H1 (cell line): ENCODE measurements around the gene FCRLA. TPM values are rescaled to one million over a fixed set of nuclear protein-coding genes. Genes with fewer than 3 reads are reported as not detected.

ENCODE experiments used
- CTCF ChIA-PET: fragments of 300-600 bp; sonication (Branson Sonifier 250); formaldehyde crosslinking; loops from one replicate; lab custom pipeline; 2021; ENCODE audit not compliant: partially characterized antibody; lab: Charles Lee
- POLR2A ChIA-PET: fragments of 300-600 bp; sonication (Branson Sonifier 250); formaldehyde crosslinking; loops from one replicate; lab custom pipeline; 2021; ENCODE audit warnings: inconsistent platforms; ENCODE audit not compliant: partially characterized antibody; lab: Charles Lee
- DNase-seq, 2 experiments: peaks; one replicate each; pipeline versions ENCODE4 v3.0.0 to v3.0.0-alpha.2; 2010 to 2022; ENCODE audit warnings: low spot score in 2 of 2, low read depth in 1 of 2, mixed read lengths in 1 of 2
- FAIRE-seq: peaks from 2 replicates; lab custom pipeline; 2011; peaks lifted over from hg19 to GRCh38; lab: Jason Lieb, UNC
- H2AFZ ChIP-seq: 2 replicates; pipeline ENCODE4 v1.8.1; 2012; ENCODE audit warnings: low read length, inconsistent platforms
- H2AK5ac ChIP-seq: 2 replicates; pipeline ENCODE4 v1.6.1; 2013; ENCODE audit warnings: low read depth, low read length
- H2BK120ac ChIP-seq: replicated peaks from 2 replicates; pipeline ENCODE3; 2013; ENCODE audit warnings: low read depth, low read length, inconsistent platforms
- H2BK12ac ChIP-seq: 2 replicates; pipeline ENCODE4 v1.6.1; 2013; ENCODE audit warnings: low read depth, low read length
- H2BK15ac ChIP-seq: 2 replicates; pipeline ENCODE4 v1.6.1; 2013; ENCODE audit warnings: low read length
- H2BK20ac ChIP-seq: 2 replicates; pipeline ENCODE4 v1.6.1; 2013; ENCODE audit warnings: low read length
- H2BK5ac ChIP-seq: 2 replicates; pipeline ENCODE4 v1.6.1; 2013; ENCODE audit warnings: low read depth, low read length
- H3K14ac ChIP-seq: 2 replicates; pipeline ENCODE4 v1.6.1; 2013; ENCODE audit warnings: inconsistent platforms; ENCODE audit not compliant: insufficient read length
- H3K18ac ChIP-seq: 2 replicates; pipeline ENCODE4 v1.6.1; 2013; ENCODE audit warnings: low read length; ENCODE audit errors: extremely low read depth
- H3K23ac ChIP-seq: 2 replicates; pipeline ENCODE4 v1.6.1; 2013; ENCODE audit warnings: inconsistent platforms; ENCODE audit not compliant: insufficient read length
- H3K23me2 ChIP-seq: 2 replicates; pipeline ENCODE4 v1.6.1; 2013; ENCODE audit warnings: low read depth, low read length
- H3K27ac ChIP-seq: 2 replicates; pipeline ENCODE4 v1.6.1; 2011; ENCODE audit warnings: low read depth, low read length, inconsistent platforms
- H3K27me3 ChIP-seq, 4 experiments: replicated peaks in 1 of 4; 1 replicate in 1 of 4; 2 replicates in 3 of 4; pipeline versions ENCODE4 v1.6.1 to v1.8.1; 2011 to 2013; ENCODE audit warnings: low read length in 3 of 4, mild to moderate bottlenecking in 3 of 4, inconsistent platforms in 2 of 4, mixed read lengths in 2 of 4, moderate library complexity in 1 of 4; ENCODE audit not compliant: control insufficient read depth in 3 of 4, insufficient read depth in 3 of 4; ENCODE audit errors: extremely low read depth in 1 of 4
- H3K36me3 ChIP-seq, 4 experiments: 2 replicates each; pipeline versions ENCODE4 v1.6.1 to v1.8.1; 2011 to 2013; ENCODE audit warnings: mild to moderate bottlenecking in 4 of 4, low read length in 3 of 4, moderate library complexity in 2 of 4, control low read depth in 1 of 4, inconsistent platforms in 1 of 4; ENCODE audit not compliant: insufficient read depth in 4 of 4, control insufficient read depth in 2 of 4
- H3K4ac ChIP-seq: replicated peaks from 2 replicates; pipeline ENCODE3; 2013; ENCODE audit warnings: low read length, low read depth, mixed read lengths, inconsistent platforms; ENCODE audit not compliant: insufficient read length
- H3K4me1 ChIP-seq, 4 experiments: replicated peaks in 1 of 4; 1 replicate in 1 of 4; 2 replicates in 3 of 4; pipeline versions ENCODE4 v1.6.1 to v1.8.1; 2011 to 2013; ENCODE audit warnings: low read length in 3 of 4, inconsistent platforms in 2 of 4, mixed read lengths in 1 of 4; ENCODE audit not compliant: insufficient read depth in 4 of 4, control insufficient read depth in 3 of 4
- H3K4me2 ChIP-seq, 2 experiments: 2 replicates each; pipeline versions ENCODE4 v1.6.1 to v1.8.1; 2011 to 2013; ENCODE audit warnings: low read depth in 2 of 2, low read length in 2 of 2, control low read depth in 1 of 2, inconsistent platforms in 1 of 2, mild to moderate bottlenecking in 1 of 2; ENCODE audit not compliant: insufficient read depth in 1 of 2
- H3K4me3 ChIP-seq, 4 experiments: fragments of 200-600, 300-600 bp in 1 of 4; sonication (generic), shearing (Covaris generic), sonication (Bioruptor Twin) in 1 of 4; 2 replicates each; pipeline versions ENCODE4 v1.5.1 to v1.8.1; 2011 to 2016; ENCODE audit warnings: low read length in 4 of 4, low read depth in 3 of 4, control low read depth in 2 of 4, inconsistent platforms in 2 of 4, mild to moderate bottlenecking in 2 of 4, mixed read lengths in 1 of 4, moderate library complexity in 1 of 4; ENCODE audit not compliant: insufficient read depth in 2 of 4; ENCODE audit errors: extremely low read depth in 1 of 4
- H3K56ac ChIP-seq: replicated peaks from 2 replicates; pipeline ENCODE3; 2013; ENCODE audit warnings: low read depth, mild to moderate bottlenecking, mixed read lengths, low read length, inconsistent platforms; ENCODE audit not compliant: insufficient read length
- H3K79me1 ChIP-seq: 2 replicates; pipeline ENCODE4 v1.6.1; 2013; ENCODE audit warnings: low read depth, low read length, control low read depth
- H3K79me2 ChIP-seq, 2 experiments: 2 replicates each; pipeline versions ENCODE4 v1.6.1 to v1.8.1; 2012 to 2013; ENCODE audit warnings: low read length in 2 of 2, mild to moderate bottlenecking in 2 of 2, inconsistent platforms in 1 of 2; ENCODE audit not compliant: insufficient read depth in 2 of 2, control insufficient read depth in 1 of 2
- H3K9ac ChIP-seq, 4 experiments: replicated peaks in 1 of 4; 1 replicate in 1 of 4; 2 replicates in 3 of 4; pipeline versions ENCODE4 v1.6.1 to v1.8.1; 2011 to 2013; ENCODE audit warnings: low read depth in 3 of 4, low read length in 3 of 4, control low read depth in 2 of 4, mild to moderate bottlenecking in 2 of 4, moderate library complexity in 2 of 4, inconsistent platforms in 1 of 4; ENCODE audit errors: extremely low read depth in 1 of 4
- H3K9me3 ChIP-seq, 2 experiments: 2 replicates each; pipeline versions ENCODE4 v1.6.1 to v1.8.1; 2012 to 2013; ENCODE audit warnings: mild to moderate bottlenecking in 2 of 2, moderate library complexity in 2 of 2, control low read depth in 1 of 2, inconsistent platforms in 1 of 2, low read depth in 1 of 2, low read length in 1 of 2, mixed read lengths in 1 of 2; ENCODE audit not compliant: insufficient read depth in 2 of 2
- H4K20me1 ChIP-seq, 2 experiments: replicated peaks in 1 of 2; 2 replicates each; pipeline versions ENCODE3 to v1.8.1; 2011 to 2013; ENCODE audit warnings: inconsistent platforms in 2 of 2, low read length in 2 of 2, mild to moderate bottlenecking in 1 of 2; ENCODE audit not compliant: insufficient read depth in 2 of 2, control insufficient read depth in 1 of 2
- H4K5ac ChIP-seq: 2 replicates; pipeline ENCODE4 v1.6.1; 2013; ENCODE audit warnings: low read length, low read depth, mixed read lengths, inconsistent platforms; ENCODE audit not compliant: insufficient read length
- H4K8ac ChIP-seq: 2 replicates; pipeline ENCODE4 v1.8.0; 2013; ENCODE audit warnings: mild to moderate bottlenecking, moderate library complexity, low read length, inconsistent platforms; ENCODE audit not compliant: insufficient read depth; ENCODE audit errors: extremely low read depth
- H4K91ac ChIP-seq: replicated peaks from 2 replicates; pipeline ENCODE3; 2013; ENCODE audit warnings: low read length, mixed read lengths, inconsistent platforms; ENCODE audit not compliant: insufficient read length
- ATF3 ChIP-seq: IDR thresholded peaks from 2 replicates; pipeline ENCODE4 v1.6.1; 2011; ENCODE audit warnings: low read depth, mild to moderate bottlenecking, low read length; ENCODE audit not compliant: insufficient read depth
- SUZ12 ChIP-seq: fragments of 200-600 bp; sonication (generic); IDR thresholded peaks from 2 replicates; pipeline ENCODE4 v1.6.1; 2012; ENCODE audit warnings: mild to moderate bottlenecking, inconsistent platforms, low read length, moderate library complexity, mixed read lengths
- YY1 ChIP-seq: IDR thresholded peaks from 2 replicates; pipeline ENCODE4 v1.6.1; 2011; ENCODE audit warnings: low read depth, mild to moderate bottlenecking, low read length
- WGBS, 2 experiments: shearing (Covaris generic) in 1 of 2; methylation state at CpG; one replicate each; pipeline versions ENCODE4 v1.1.6 to v1.1.7; 2013 to 2015; ENCODE audit warnings: low lambda C conversion rate in 2 of 2, mixed read lengths in 2 of 2, inconsistent platforms in 1 of 2, low coverage in 1 of 2, missing lambda C conversion rate in 1 of 2; ENCODE audit not compliant: insufficient replicate concordance in 2 of 2, insufficient coverage in 1 of 2, insufficient read length in 1 of 2; ENCODE audit errors: extremely low coverage in 1 of 2, missing lambda C conversion rate in 1 of 2; 5-methylcytosine and 5-hydroxymethylcytosine counted together
- polyA plus RNA-seq, 7 experiments: library from polyadenylated mRNA; depleted of rRNA in 3 of 7; stranded (reverse) in 5 of 7; unstranded in 2 of 7; fragments of >200 nt in 5 of 7; fragments of 200-250 nt in 2 of 7; gene quantifications; 1 replicate in 5 of 7; 2 replicates in 1 of 7; 4 replicates in 1 of 7; pipeline versions ENCODE4 v1.2.1 to v1.2.3, GENCODE V29; 2011 to 2013; ENCODE audit warnings: missing spikeins in 2 of 7, mixed read lengths in 2 of 7
- total RNA-seq: library from RNA; stranded (reverse); fragmentation: NEBNext Ultra II Directional; extraction: Animal tissue kit (Norgen Biotek cat#: 25700); gene quantifications from 2 replicates; pipeline ENCODE4 v1.2.1, GENCODE V29; 2021

FCRLA gene
- total and polyA plus RNA-seq, 2 of the 8 experiments (the other 6 are each of a cell fraction or from before 2014, with no cell fraction given): not detected

DNA sequence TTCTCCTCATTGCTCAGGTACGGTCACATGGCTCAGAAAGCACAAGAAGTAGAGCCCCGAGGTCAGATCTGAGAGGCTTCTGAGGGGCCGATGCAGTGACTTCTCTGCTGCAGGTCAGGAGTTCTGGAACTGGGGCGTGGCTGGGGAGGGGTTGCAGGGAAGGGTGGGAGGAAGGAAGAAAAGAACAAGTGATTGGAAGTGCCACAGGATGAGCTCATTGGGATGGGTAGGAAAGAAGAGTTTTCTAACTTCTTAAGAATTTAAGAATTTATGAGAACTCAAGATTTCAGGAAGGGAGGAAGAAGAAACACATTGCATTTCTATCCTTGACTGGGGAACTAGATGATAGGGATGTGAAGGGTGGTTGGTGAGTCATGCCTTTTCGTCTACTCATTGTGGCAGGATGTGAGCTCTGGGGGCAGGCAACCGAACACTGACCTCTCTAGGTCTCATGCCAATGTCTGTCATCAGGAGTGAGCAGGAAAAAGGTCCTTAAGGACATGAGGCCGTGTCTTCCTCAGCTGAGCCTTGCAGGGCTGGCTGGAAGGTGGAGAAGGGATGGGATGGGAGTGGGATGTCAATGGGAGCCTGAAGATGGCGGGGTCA, 14.8 kb downstream of the FCRLA start:
- Histone ChIP-seq H3K27ac (no peak overlapping the region), H3K23ac (no peak overlapping the region), H4K91ac (no peak overlapping the region), H3K79me2 (no peaks in the 10 kb centered on the region), H2BK12ac (no peak overlapping the region), H3K9ac (no peak overlapping the region), H3K4ac (no peak overlapping the region), H3K79me1 (no peaks in the 10 kb centered on the region), H3K36me3 (no peaks in the 10 kb centered on the region), H3K9me3 (no peaks in the 10 kb centered on the region), H2BK120ac (no peak overlapping the region), H2AK5ac (no peak overlapping the region), H3K23me2 (peaks cover 12% of the 10 kb centered on the region), H3K4me3 (no peak overlapping the region), H4K5ac (no peak overlapping the region), H3K18ac (no peak overlapping the region), H3K4me1 (peaks cover 0 to 3% (median 3%) of the 10 kb centered on the region in 4 experiments; a peak in 5 of 7 replicates), H2AFZ (no peak overlapping the region), H3K27me3 (peaks cover 12 to 24% (median 21%) of the 10 kb centered on the region in 4 experiments), H4K8ac (no peak overlapping the region), H2BK20ac (no peak overlapping the region), H3K56ac (no peak overlapping the region), H3K14ac (no peak overlapping the region), H3K4me2 (no peak overlapping the region), H2BK5ac (no peak overlapping the region), H2BK15ac (no peak overlapping the region), H4K20me1 (no peaks in the 10 kb centered on the region)
- no peak for DNase-seq
- POLR2A ChIA-PET: no interaction called here
- 77% methylated on average over 8 of the region's 8 CpGs; no CpG with 5 or more reads in 1 of the 2 experiments for WGBS, 2 experiments
- CTCF ChIA-PET: interaction anchor here (1.2 kb wide), 1 partner anchor 17 kb away, joined by 5 read pairs; no protein-coding TSS in a partner anchor
- TF ChIP-seq ATF3 (no peak), SUZ12 (no peak), YY1 (no peak)
- no peak for FAIRE-seq
